CD4-positive, alpha-beta T cell treated with Interleukin-6 for 4 hours (primary cell): ENCODE results near the gene ACYP1.

Experiments used
- DNase-seq: peaks from one replicate; pipeline ENCODE4 v3.0.0-alpha.2; 2020; ENCODE audit warnings: mixed read lengths

Gene ACYP1

GRCh38 chr14:75040507-75040906, 23.3 kb downstream of the ACYP1 start:
- no peak for DNase-seq

DNA sequence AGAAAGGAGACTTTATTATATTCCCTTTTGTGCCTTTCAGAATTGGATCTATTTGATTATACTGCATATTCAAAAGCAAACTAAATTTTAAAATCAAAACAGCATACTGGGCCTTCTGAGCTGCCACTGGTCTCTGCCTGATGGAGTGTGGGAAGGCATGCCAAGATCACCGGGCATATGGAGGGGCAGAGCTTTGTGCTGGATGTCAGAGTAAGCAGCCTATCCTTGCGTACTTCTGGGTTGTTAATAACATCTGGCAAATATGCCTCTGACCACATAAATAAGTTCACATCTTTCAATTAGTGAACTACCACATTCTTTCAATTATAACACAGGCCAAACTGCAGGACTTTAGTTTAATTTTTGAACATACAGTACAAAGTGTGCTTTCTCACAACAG, 30.9 kb downstream of the ACYP1 start:
- no peak for DNase-seq

GRCh38 chr14:75030147-75030546, 33.7 kb downstream of the ACYP1 start:
- DNase-seq: no peak

DNA sequence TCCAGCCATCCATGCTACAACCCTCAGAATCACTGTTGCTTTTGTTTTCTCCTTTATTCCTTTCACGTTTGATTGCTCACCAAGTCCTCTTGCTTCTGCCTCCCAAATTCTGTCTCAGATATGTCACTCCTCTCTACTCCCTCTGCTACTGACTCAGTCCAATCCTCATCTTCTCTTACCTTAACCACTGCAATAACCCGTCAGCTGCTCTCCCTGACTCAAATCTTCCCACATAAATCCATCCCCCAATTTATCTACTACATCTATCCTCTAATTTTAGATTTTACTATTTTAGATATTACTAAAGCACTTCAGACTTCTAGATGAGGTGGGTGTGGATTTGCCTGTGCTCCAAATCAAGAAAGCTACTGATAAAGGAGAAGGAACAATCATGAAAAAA, 37.9 kb downstream of the ACYP1 start:
- DNase-seq: no peak

GRCh38 chr14:75025082-75025481, 38.7 kb downstream of the ACYP1 start:
- no peak for DNase-seq

DNA sequence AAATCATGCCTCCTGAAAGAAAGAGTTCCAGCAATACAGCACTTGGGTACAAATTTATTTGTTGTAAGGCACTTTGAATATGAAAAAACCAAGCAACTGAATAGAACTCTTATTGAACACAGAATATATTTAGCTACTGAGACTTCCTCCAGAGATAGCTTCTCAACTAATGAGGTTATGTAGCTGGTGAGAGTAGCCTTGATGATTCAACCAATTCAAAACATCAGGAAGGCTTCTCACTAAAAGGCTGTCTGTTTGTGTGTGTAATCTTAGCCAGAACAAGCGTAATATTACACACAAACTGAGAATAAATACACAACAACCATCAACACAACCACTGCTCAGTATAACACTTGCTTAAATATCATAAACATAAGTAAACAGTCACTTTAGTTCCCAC, 40.7 kb downstream of the ACYP1 start:
- no peak for DNase-seq

DNA sequence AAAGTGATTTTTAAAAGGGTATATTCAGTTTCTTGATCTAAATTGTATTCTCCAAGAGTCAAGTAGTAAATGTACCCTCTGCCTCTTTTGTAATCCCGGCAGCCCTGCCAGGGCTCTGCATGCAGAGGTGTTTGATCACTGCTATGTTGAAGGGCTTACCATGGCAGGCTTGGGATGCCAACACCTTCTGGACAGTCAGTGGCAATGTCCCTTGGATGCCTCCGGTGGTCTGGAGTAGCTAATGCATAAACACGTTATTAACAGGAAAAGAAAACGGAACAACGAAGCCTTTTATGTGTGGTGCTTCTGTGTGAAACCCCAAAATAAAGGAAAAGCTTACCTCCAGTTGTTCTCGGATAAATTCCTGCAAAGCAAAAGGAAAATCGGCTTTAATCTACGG, 41.2 kb downstream of the ACYP1 start:
- peak; percentile 10 for DNase-seq

DNA sequence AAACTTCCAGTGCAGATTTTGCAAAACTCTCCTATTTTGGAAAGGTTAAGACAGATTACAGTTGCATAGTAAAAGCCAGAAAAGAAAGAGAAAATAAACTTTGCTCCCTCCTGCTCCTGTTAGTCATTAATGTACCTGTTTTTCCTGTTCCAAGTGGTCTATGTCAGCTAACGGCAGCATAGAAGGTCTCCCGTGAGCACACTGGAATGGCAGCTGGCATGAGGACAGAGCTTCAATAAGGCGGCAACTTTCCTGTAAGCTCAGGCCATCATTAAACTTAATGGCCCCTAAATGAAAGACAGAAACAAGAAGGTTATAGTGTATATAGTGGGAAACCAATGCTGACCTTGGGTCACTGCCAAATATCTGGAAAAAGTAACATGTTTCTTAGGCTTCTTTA, 45.1 kb downstream of the ACYP1 start:
- no peak for DNase-seq

DNA sequence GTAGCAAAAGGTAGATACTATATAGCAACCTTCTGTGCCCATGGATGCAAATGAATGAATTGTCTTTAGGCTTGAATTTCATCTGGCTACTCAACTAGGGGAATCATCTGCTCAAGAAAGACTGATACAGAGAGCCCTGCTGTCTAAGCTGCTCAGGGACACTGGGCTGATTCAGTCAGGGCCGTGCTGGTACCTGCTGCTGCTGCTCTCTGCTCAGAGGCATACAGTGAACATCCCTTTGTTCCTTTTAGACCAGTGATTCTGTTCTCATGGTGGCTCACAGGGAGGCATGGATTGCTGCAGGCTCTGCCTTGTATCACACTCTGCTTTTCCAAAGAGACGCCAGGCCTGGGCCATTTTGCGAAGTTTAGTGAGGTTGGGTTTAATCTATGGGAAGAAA, 47.0 kb downstream of the ACYP1 start:
- no peak for DNase-seq

DNA sequence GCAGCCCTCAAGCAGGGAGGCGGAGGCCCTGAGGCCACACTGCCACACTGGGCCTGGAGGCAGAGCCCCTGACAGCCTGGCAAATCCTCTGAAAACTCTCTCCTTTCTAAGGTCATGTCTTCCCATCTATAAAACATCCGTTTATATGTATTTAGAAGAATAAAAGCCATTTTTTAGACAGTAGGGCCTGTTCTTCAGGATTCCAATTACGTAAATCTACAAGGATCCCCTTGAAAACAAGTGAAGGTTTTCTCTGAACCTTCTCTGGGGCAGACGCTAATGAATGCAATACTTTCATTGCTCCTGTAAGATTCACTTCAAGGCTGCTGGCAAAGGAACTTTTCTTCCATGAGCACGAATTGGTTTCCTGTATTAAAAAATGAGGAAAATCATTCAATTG, 48.3 kb downstream of the ACYP1 start:
- no peak for DNase-seq

- no peak for DNase-seq
Measured at GRCh38 chr14:75013290-75013689, 50.5 kb downstream of the ACYP1 start.

DNA sequence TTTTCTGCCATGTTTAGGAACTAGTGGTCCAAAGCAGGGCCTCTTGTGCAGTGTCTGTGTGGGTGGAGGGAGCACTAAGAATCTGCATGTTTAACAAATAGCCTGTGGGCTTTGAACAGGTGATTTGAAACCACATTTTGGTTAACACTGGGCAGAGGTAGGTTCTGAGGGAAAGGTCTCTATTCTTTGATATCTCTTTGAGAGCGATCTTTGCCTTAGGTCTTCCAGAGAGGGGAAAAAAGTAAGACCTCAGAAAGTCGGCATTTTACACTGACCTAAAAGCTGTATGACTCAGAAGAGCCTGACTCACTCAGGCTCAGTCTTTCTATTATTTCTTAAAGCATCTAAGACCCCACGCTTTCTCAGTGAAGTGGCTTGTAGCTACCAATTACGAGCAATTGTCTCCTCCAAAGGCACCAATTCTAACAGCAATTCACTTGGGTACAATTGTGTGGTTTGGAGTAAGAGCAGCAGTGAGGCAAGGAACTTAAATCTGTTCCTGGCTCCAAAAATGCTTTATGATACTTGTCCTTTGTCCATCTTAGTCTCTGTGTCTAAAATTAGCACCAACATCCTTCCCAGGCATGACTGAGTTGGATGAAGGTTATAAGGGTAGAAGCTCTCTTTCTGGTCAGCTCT, 52.3 kb downstream of the ACYP1 start:
- DNase-seq: no peak

GRCh38 chr14:75010472-75011093, 53.2 kb downstream of the ACYP1 start:
- DNase-seq: no peak

DNA sequence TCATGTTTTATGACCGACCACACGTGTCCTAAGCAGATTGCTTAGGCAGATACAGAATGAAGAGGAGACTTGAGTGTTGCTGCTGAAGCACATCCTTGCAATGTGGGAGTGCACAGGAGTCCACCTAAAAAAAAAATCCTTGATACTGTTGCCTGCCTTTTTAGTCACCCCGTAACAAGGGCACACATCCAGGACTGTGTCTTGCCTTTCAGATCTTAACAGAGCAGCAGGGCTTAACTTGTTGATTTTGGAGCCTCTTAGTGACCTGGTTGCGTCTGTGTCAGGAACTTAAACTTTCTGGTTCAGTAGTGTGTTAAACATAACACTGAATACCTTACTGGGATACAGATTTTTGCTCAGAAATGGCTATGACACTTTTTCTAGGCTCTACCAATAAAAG, 54.6 kb downstream of the ACYP1 start:
- DNase-seq: no peak

DNA sequence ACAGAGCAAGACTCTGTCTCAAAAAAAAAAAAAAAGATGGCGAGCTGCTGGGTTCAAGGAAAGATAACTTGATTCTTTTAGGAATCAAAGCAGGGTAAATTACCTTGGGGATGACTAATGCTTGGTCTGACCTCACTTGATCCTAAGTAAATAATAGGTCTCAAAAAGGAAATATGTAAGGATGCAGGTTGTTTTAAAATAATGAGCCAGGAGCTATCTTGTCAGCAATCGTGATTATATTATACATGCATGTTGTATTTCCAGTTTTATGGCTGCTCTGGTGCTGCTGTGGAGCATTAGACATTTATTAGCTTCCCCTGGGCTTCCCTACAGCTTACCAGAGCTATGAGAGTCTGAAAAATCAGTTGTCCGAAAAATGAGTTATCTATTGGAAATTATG, 58.5 kb downstream of the ACYP1 start:
- DNase-seq: no peak

DNA sequence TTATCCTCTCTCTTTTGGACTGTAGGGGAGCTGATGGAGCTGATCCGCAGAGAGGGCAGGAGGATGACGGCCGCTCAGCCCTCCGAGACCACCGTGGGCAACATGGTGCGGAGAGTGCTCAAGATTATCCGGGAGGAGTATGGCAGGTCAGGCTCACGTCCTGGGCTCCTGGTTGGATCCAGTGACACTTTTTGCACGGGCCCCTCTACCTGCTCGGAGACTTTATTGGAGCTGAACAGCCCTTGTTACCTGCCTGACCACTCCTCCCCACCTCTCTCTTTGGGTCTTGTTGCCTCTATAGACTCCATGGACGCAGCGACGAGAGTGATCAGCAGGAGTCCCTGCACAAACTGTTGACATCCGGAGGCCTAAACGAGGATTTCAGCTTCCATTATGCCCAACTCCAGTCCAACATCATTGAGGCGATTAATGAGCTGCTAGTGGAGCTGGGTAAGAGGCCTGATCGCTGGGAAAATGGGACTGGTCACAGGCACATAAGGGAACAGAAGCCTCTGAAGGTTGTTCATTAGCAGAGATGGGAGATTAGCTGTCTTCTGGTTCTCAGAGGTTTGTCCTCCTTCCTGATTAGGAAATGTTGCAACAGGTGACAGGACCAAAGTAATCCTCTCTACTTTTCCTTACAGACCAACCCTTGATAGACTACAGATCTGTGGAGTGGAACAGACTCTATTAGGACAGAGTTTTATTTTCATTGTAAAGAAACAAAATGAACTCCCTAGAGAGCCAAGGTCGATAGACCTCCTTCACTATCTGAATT, 60.4 kb downstream of the ACYP1 start:
- DNase-seq: no peak
